GM18499 (cell line): ENCODE measurements around the gene OSBPL1A.
"Not testable (repeated sequence)": the region's sequence is repeated elsewhere in the genome, so short reads cannot be mapped to it uniquely, and the experiment has no call there.

Experiments
- ATAC-seq: cut with Tn5 transposase; IDR thresholded peaks from one replicate; pipeline ENCODE4 v1.9.1; 2021; ENCODE audit warnings: moderate number of reproducible peaks; ENCODE audit not compliant: insufficient read depth, unreplicated experiment

The OSBPL1A gene

DNA sequence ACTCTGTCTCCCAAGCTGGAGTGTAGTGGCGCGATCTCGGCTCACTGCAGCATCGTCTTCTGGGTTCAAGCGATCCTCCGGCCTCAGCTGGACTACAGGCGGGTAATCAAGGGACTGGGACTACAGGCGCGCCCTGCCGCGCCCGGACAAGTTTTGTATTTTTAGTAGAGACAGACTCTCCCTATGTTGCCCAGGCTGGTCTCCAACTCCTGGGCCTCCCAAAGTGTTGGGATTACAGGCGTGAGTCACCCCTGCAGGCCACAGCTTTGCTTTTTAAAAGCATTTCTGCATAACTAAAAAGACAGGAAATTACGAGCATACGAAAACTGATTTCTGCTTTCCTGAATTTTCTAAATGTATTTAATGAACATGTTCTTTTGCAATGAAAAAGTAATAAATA, 916 bp upstream of the OSBPL1A start:
- ATAC-seq: no peak

DNA sequence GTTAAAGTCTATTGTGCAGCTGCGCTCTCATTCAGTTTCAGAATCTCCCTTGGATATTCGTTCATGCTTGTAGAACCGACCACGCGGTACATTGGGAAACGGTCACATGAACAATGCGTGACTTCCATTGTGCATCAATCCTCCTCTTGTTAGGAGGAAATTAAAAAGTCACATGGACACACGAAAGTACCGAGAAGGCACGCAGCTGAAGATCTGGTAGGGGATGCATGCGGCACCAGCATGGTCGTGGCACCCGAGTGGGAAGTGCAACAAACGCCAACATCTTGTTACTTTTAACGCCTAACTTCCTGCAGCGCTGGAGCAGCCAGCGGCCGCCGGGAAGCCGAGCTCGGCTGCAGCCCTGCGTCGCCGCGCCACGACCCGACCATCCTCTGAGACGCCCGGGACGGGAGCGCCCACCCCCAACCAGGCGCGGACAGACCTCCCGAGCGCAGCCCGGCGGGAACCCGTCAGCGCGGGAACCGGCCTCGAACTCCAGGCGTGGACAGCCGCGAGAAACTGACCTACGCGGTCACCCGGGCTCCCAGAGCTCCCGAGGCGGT, 412 bp downstream of the OSBPL1A start:
- no peak for ATAC-seq

DNA sequence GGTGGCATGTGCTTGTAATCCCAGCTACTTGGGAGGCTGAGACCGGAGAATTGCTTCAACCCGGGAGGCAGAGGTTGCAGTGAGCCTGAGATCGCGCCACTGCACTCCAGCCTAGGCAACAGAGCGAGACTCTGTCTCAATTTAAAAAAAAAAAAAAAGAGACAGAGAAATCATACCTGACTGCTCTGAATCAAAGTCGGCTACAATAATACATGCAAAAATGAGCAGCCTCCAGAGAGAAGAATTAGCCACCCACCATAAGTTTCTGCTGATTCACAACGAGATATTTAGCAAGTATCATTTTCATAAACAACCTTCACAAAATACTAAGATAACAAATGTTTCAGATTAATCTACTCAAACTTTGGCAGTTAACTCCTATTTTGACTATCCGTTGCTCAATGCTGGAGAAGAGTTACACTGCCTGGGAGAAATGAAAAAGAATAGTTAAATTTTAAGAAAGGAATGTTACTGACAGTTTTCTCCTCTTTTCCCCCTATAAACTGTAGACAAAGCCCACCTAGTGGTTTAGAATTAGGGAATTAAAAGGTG, 1.5 kb downstream of the OSBPL1A start:
- no peak for ATAC-seq

DNA sequence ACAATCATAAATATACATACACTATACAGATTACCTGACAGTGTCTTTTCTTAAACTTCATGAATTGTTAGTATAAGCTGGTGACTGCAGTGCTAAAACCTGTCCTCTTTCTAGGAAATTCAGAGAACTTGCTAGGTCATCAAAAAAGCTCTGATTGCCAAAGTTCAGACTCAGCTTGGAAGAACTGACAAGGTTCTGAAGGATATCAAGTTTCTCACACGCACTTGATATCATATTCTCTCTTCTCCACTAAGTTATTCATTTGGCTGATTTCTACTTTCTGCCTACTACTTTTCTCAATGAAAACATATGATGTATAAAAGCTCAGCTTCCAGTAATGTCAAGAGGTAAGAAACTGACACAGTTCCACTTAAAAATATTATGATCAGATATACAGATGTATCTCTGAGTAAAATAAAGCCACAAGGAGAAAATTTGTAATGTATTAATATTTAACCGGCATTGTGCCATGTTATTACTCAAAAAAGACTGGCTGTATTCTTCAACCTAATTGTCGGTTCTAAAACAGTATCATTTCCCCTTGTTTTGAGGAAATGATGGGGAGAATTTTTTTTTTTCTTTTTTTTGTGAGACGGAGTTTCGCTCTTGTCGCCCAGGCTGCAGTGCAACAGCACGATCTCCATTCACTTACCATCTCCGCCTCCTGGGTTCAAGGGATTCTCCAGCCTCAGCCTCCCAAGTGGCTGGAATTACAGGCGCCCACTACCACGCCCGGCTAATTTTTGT, 2.4 kb downstream of the OSBPL1A start:
- ATAC-seq: no peak

DNA sequence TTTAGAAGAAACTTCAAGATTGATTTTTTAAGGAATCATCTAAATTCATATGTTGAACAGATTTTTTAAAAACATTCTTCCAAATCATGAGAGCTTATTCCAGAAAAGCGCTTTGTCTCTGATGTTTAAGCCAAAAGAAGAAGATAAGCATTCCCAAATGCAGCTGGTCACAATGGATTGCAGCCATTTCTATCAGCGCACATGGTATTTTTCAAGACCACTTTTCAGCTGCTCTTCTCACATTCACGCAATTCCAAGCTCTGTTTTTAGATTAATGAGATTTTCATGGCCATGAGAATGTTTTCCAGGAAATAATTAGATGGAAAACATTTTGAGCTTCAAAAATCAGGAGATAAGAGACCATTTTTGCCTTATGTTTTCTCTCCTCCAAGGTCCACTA, 8.7 kb downstream of the OSBPL1A start:
- ATAC-seq: no peak

DNA sequence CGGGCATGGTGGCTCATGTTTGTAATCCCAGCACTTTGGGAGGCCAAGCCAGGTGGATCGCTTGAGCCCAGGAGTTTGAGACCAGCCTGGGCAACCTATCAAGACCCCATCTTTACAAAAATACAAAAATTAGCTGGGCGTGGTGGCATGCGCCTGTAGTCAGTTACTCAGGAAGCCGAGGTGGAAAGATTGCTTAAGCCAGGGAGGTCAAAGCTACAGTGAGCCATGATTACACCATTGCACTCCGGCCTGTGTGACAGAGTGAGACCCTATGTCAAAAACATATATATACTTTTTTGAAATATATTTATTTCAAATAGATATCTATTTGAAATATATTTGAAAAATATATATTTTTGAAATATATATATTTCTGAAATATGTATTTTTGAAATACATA, 10.9 kb downstream of the OSBPL1A start:
- no peak for ATAC-seq

DNA sequence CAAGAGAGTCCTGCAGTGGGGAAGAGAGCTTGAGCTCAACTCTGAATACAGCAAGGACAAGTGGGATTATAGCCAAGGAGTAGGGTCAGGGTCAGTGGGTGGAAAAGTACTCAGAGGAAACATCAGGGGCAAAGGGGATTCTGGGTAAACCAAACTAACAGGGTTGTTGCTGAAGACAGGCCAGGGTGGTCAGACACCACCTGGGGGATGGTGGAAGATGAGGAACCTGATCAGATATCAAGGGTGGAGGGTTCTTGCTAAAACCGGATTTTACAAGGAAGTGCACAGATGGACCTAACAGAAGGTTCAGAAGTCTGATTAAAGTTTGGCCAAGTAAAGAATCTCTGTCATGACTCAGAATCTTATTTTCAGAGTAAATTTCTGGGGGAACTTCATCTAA, 16.5 kb downstream of the OSBPL1A start:
- no peak for ATAC-seq

DNA sequence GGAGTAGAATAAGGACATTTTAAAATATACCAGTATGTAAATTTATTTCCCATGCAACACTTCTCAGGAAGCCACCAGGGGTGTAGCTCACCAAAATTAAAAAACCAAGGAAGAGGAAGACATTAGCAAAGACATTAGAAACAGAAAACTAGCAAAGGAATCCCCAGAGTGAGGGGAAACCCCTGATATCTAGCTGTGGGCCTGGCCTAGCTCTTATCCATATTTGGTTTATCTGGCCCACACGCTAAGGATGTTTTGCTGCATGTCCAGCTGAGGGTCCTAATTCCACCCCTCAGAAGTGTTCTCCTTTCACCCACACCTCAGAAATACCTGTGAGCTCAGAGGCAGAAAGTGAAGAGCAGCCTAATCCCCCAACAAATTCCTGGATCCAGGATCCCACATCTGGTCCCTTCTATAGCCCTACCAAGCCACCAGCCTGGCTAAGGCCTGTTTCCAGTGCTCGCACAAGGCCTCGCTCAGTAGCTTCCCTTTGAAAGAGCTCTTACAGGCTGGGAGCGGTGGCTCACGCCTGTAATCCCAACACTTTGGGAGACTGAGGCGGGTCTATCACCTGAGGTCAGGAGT, 17.4 kb downstream of the OSBPL1A start:
- ATAC-seq: no peak

DNA sequence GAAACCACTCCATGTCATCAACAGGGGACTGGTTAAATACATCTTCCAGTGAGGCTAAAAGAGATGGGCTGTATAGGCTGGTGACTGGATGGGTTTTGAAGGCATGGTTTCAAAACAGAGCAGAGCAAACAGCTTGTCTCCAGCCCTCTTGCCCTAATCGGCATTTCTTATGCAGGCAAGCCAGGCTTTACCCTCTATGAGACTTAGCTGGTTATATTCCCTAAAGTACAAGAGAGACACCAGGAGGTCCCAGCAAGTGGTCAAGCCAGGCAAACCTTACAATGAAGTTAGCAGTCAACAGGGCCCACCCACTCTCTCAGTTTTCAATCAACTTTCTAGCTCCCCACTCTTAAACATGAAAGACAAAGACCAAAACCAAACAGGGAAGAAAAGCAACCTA, 19.0 kb downstream of the OSBPL1A start:
- no peak for ATAC-seq

DNA sequence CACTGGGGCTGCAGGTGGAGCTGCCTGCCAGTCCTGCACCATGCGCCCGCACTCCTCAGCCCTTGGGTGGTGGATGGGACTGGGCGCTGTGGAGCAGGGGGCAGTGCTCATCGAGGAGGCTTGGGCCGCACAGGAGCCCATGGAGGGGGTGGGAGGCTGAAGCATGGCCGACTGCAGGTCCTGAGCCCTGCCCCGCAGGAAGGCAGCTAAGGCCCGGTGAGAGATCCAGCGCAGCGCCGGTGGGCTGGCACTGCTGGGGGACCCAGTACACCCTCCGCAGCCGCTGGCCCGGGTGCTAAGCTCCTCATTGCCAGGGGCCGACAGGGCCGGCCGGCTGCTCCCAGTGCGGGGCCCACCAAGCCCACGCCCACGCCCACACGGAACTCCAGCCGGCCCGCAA, 21.1 kb downstream of the OSBPL1A start:
- not testable (repeated sequence) for ATAC-seq

DNA sequence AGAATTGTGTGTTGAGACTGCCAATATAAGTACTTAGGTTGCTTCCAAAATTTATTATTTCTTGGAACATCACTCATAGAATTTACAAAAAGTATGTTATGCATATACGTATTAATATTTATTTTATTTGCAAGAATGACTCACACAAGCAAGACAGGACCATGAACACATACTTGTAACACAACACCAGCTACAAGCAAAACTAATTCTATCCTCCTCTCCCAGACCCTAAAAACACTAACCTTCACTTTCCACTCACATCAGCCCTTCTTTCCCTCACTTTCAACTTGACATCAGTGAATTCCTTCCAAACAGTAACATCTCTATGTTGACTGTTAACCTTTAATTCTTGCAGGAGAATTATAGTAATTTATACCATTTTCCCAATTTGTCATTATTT, 24.3 kb downstream of the OSBPL1A start:
- ATAC-seq: no peak

DNA sequence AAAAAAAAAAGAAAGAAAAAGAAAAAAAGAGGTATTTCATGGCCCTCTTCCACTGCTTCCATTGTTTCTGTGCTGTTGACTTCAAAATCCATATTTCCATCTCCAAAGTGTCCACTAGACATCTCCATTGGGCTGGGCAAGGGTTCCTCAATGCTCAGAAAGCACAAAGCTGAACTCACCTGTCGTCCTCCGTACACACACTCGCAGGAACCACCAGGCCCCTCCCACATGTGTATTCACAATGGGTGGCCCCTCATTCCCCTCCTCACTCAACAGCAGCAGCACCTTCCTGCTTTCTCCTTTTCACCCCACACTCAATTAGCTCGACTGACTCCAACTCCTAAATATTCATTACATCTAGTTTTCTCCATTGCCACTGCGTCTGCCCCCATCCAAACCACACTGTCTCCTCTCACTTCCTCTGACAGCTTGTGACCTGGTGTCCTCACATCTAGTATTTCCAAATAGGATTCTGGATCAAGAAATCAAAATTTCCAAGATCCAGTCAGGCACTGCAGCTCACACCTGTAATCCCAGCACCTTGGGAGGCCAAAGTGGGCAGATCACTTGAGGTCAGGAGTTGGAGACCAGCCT, 25.2 kb downstream of the OSBPL1A start:
- ATAC-seq: no peak

DNA sequence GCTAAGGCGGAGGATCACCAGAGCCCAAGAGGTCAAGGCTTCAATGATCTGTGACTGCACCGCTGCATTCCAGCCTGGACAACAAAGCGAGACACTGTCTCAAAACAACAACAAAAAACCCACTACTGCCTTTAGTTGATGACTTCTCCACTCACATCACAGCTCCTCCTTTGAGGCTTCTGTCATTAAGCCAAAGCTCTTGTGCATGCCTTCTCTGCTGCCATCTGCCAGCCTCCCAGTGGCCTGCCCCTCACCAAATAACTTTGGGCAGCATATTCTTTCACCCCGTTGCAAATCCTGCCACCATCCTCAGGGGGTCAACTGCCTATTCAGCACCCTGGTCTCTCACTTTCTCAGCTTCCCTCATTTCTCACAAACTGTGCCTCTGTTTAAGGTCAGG, 27.5 kb downstream of the OSBPL1A start:
- no peak for ATAC-seq

DNA sequence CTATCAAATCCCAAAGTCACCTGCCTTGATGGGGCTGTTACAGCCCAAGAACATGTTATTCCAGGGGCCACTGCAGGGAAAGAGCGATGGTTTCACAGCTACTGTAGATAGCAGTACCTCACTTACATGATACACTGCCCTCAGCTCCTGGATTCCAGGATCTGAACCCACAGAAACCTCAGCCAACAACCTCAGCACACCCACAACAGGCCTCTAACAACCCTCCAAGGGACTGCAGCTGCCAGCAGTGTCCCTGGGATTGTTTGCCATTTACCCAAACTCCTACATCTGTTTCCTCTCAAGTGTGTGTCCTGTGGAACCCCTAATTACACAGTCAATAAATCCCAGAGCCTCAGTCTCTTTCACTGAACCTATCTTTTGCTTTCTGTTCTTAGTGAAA, 28.2 kb downstream of the OSBPL1A start:
- no peak for ATAC-seq

DNA sequence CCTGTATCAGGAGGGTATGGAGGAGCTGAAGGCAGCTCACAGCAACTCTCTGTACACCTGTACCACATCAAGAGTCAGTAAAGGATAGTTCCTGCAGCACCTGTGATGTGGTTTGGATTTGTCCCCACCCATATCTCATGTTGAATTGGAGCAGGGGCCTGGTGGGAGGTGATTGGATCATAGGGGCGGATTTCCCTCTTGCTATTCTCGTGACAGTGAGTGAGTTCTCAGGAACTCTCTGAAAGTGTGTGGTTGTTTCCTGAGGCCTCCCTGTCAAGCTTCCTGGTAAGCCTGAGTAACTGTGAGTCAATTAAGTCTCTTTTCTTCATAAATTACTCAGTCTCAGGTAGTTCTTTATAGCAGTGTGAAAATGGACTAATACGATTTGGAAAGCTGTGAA, 28.9 kb downstream of the OSBPL1A start:
- ATAC-seq: no peak

DNA sequence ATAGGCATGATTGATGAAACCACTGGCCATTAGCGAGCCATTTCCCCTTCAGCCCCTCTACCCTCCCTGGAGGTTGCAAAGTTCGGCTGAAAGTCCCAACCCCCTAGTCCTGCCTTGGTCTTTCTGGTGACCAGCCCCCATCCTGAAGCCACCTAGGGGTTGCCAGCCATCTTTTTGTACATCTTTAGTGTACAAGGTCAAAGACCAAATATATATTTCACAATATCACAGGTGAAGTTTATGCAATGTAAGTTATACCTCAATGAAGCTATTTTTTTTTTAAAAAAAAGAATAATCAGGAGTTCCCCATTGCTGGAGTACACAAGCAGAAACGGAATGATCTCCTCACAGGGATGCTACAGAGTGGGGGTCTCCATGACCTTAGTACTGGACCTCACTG, 31.3 kb downstream of the OSBPL1A start:
- no peak for ATAC-seq

DNA sequence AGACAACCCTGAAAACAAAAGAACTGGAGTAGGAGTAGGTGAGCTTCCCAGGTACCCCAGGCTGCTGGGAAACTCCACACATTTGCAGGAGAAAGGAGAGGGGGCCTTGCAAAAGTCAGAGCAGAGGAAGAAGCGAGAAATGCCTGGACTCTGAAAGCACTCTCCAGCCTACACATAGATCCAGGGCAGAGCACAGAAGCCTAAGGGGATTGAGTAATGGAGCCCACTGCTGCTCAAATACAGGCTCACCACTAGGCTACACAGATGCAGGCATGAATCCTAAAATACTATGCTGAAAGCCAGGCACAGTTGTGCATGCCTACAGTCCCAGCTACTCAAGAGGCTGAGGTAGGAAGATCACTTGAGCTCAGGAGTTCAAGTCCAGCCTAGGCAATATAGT, 33.4 kb downstream of the OSBPL1A start:
- no peak for ATAC-seq

DNA sequence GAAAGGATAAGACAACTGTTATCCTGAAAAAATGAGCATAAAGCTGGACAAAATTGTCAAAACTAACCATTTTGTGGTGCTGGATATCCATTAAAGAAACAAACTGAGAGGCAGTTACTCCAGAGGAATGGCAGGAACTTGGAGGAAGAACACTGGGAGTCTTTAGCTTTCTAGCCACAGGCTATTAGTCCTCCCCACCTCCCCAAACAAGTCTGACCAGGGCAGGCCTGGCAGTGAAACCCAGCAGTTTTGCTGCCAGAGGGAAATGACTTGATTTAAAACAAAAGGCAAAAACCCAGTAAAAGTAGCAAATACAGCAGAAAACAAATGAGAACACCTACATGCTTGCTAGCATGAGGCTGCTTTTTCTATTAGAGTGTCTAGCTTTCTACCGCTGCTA, 34.9 kb downstream of the OSBPL1A start:
- no peak for ATAC-seq

DNA sequence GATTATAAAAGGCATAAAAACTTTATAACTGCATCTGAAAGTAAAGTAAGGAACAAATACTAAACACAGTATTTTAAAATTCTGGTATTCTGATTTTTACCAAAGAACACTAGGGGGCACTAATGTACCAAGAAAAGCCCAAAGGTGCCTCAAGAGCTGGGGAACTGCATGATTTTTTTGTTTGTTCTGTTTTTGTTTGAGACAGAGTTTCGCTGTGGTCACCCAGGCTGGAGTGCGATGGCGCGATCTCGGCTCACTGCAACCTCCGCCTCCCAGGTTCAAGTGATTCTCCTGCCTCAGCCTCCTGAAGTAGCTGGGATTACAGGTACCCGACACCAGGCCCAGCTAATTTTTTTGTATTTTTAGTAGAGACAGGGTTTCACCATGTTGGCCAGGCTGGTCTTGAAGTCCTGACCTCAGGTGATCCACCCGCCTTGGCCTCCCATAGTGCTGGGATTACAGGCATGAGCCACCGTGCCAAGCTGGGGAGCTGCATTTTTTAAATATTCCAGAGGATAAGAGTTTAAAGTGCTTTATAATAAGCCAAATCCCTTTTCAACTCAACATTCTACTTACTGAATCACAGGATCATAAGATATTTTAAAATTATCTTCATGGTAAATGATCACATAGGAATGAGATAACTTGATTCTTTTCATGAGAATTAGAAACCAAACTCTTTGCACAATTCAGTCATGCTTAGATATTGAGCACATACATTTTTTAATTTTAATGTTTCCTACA, 37.7 kb downstream of the OSBPL1A start:
- peak; percentile 86 for ATAC-seq

DNA sequence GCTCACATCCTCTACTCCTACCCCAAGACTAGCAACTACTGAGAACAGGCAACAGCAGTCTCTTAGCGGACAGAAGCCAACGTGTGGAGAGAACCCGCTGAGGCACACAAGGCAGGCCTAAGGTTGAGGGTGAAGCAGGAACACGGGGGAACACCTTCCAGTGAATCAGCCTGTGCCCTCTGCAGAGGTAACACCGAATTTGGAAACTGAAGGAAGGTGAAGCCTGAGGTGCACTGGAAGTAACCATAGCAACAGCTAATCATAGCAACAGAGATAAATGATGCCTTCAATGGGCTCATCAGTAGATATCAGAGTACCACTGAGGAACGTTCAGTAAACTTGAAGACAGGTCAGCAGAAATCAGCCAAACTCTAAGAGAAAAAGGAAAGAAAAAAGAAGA, 43.3 kb downstream of the OSBPL1A start:
- no peak for ATAC-seq

DNA sequence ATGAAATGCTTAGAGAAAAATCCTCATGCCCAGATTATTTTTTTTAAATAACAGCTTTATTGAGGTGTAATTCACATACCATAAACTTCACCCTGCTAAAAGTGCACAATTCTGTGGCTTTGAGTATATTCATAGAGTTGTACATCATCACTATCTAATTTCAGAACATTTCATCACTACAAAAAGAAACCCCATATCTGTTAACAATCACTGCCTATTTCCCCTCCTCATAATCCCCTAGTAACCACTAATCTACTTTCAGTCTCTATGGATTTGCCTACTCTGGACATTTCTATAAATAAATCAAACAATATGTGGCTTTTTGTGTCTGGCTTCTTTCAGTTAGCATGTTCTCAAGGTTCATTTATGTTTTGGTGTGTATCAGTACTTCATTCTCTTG, 51.4 kb downstream of the OSBPL1A start:
- ATAC-seq: no peak
